ENCODE results near the gene ASB2. TPM values are rescaled to one million over a fixed set of nuclear protein-coding genes. Genes with fewer than 3 reads are reported as not detected.

Gene ASB2
- total and polyA plus RNA-seq, 2 of the 13 experiments (the other 11 are each of a cell fraction or from before 2014, with no cell fraction given): 0.82 to 4.1 TPM

DNA sequence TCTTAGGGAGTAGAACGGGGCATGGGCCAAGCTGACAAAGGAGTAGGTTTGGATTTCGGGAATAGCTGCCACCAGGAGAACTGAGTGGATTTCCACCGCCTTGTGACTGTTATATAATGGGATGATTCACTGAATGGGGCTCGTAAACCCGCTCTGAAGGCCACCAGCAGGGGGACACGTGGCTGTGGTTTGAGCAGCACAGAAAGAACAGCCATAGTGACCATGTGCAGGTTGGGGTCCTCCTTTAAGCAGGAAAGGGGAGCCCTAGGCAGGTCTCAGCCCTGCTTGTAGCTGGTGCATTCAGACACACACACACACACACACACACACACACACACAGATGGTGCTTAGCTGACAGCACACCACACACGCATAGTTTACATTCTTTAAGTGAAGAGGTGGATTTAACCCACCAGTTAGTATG lies 8.6 kb upstream of the ASB2 start (continued):
- TF ChIP-seq, protein P1, sequence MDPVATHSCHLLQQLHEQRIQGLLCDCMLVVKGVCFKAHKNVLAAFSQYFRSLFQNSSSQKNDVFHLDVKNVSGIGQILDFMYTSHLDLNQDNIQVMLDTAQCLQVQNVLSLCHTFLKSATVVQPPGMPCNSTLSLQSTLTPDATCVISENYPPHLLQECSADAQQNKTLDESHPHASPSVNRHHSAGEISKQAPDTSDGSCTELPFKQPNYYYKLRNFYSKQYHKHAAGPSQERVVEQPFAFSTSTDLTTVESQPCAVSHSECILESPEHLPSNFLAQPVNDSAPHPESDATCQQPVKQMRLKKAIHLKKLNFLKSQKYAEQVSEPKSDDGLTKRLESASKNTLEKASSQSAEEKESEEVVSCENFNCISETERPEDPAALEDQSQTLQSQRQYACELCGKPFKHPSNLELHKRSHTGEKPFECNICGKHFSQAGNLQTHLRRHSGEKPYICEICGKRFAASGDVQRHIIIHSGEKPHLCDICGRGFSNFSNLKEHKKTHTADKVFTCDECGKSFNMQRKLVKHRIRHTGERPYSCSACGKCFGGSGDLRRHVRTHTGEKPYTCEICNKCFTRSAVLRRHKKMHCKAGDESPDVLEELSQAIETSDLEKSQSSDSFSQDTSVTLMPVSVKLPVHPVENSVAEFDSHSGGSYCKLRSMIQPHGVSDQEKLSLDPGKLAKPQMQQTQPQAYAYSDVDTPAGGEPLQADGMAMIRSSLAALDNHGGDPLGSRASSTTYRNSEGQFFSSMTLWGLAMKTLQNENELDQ (CRISPR knock-in tag; IDR thresholded peaks at IDR 0.05; ENCODE audit: borderline replicate concordance): no peak
- TF ChIP-seq, protein P2, sequence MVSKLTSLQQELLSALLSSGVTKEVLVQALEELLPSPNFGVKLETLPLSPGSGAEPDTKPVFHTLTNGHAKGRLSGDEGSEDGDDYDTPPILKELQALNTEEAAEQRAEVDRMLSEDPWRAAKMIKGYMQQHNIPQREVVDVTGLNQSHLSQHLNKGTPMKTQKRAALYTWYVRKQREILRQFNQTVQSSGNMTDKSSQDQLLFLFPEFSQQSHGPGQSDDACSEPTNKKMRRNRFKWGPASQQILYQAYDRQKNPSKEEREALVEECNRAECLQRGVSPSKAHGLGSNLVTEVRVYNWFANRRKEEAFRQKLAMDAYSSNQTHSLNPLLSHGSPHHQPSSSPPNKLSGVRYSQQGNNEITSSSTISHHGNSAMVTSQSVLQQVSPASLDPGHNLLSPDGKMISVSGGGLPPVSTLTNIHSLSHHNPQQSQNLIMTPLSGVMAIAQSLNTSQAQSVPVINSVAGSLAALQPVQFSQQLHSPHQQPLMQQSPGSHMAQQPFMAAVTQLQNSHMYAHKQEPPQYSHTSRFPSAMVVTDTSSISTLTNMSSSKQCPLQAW (CRISPR knock-in tag; IDR thresholded peaks at IDR 0.05): 0 out of 2 replicates have a peak, but pooled peaks have one; percentile 62
- TF ChIP-seq, protein P3, sequence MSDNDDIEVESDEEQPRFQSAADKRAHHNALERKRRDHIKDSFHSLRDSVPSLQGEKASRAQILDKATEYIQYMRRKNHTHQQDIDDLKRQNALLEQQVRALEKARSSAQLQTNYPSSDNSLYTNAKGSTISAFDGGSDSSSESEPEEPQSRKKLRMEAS (IDR thresholded peaks at IDR 0.05): peak; percentile 85
- TF ChIP-seq KLF6 (CRISPR knock-in tag; IDR thresholded peaks at IDR 0.05): no peak
- TF ChIP-seq MYC (CRISPR knock-in tag; IDR thresholded peaks at IDR 0.05; ENCODE audit: borderline replicate concordance): peak; percentile 71; the same call in 1 of the 2 replicates
- TF ChIP-seq ZFP37 (CRISPR knock-in tag; IDR thresholded peaks at IDR 0.05; ENCODE audit: borderline replicate concordance): no peak
- TF ChIP-seq KAT2B (IDR thresholded peaks at IDR 0.05; ENCODE audit: borderline replicate concordance, low read depth, low read length): no peak
- TF ChIP-seq ZNF382 (CRISPR knock-in tag; IDR thresholded peaks at IDR 0.05; ENCODE audit: borderline replicate concordance): no peak
- TF ChIP-seq, protein P4, sequence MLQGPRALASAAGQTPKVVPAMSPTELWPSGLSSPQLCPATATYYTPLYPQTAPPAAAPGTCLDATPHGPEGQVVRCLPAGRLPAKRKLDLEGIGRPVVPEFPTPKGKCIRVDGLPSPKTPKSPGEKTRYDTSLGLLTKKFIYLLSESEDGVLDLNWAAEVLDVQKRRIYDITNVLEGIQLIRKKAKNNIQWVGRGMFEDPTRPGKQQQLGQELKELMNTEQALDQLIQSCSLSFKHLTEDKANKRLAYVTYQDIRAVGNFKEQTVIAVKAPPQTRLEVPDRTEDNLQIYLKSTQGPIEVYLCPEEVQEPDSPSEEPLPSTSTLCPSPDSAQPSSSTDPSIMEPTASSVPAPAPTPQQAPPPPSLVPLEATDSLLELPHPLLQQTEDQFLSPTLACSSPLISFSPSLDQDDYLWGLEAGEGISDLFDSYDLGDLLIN (CRISPR knock-in tag; IDR thresholded peaks at IDR 0.05; ENCODE audit: borderline replicate concordance): no peak
- TF ChIP-seq WIZ (CRISPR knock-in tag; IDR thresholded peaks at IDR 0.05): no peak
- TF ChIP-seq, protein P5, sequence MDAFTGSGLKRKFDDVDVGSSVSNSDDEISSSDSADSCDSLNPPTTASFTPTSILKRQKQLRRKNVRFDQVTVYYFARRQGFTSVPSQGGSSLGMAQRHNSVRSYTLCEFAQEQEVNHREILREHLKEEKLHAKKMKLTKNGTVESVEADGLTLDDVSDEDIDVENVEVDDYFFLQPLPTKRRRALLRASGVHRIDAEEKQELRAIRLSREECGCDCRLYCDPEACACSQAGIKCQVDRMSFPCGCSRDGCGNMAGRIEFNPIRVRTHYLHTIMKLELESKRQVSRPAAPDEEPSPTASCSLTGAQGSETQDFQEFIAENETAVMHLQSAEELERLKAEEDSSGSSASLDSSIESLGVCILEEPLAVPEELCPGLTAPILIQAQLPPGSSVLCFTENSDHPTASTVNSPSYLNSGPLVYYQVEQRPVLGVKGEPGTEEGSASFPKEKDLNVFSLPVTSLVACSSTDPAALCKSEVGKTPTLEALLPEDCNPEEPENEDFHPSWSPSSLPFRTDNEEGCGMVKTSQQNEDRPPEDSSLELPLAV (CRISPR knock-in tag; conservative IDR thresholded peaks at IDR 0.05; ENCODE audit: low read depth): no peak
- no peak for TF ChIP-seq SCMH1 (CRISPR knock-in tag; IDR thresholded peaks at IDR 0.05; ENCODE audit: borderline replicate concordance)
- no peak for TF ChIP-seq MTF1 (CRISPR knock-in tag; IDR thresholded peaks at IDR 0.05)
- TF ChIP-seq, protein P6, sequence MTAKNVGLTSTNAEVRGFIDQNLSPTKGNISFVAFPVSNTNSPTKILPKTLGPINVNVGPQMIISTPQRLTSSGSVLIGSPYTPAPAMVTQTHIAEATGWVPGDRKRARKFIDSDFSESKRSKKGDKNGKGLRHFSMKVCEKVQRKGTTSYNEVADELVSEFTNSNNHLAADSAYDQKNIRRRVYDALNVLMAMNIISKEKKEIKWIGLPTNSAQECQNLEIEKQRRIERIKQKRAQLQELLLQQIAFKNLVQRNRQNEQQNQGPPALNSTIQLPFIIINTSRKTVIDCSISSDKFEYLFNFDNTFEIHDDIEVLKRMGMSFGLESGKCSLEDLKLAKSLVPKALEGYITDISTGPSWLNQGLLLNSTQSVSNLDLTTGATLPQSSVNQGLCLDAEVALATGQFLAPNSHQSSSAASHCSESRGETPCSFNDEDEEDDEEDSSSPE (CRISPR knock-in tag; IDR thresholded peaks at IDR 0.05): peak; percentile 34; the same call in 1 of the 2 replicates
- TF ChIP-seq, protein P7, sequence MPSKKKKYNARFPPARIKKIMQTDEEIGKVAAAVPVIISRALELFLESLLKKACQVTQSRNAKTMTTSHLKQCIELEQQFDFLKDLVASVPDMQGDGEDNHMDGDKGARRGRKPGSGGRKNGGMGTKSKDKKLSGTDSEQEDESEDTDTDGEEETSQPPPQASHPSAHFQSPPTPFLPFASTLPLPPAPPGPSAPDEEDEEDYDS (CRISPR knock-in tag; IDR thresholded peaks at IDR 0.05): no peak
- peak; percentile 87 for TF ChIP-seq ZNF317 (CRISPR knock-in tag; IDR thresholded peaks at IDR 0.05)
- TF ChIP-seq SMARCC2 (IDR thresholded peaks at IDR 0.05): no peak
- no peak for TF ChIP-seq MXD4 (CRISPR knock-in tag; IDR thresholded peaks at IDR 0.05)
- TF ChIP-seq ZNF737 (CRISPR knock-in tag; IDR thresholded peaks at IDR 0.05; ENCODE audit: borderline replicate concordance): no peak
- TF ChIP-seq, protein P8, sequence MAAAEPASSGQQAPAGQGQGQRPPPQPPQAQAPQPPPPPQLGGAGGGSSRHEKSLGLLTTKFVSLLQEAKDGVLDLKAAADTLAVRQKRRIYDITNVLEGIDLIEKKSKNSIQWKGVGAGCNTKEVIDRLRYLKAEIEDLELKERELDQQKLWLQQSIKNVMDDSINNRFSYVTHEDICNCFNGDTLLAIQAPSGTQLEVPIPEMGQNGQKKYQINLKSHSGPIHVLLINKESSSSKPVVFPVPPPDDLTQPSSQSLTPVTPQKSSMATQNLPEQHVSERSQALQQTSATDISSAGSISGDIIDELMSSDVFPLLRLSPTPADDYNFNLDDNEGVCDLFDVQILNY (CRISPR knock-in tag; conservative IDR thresholded peaks at IDR 0.05): no peak
